ENCODE results near the gene SOD1.

DNA sequence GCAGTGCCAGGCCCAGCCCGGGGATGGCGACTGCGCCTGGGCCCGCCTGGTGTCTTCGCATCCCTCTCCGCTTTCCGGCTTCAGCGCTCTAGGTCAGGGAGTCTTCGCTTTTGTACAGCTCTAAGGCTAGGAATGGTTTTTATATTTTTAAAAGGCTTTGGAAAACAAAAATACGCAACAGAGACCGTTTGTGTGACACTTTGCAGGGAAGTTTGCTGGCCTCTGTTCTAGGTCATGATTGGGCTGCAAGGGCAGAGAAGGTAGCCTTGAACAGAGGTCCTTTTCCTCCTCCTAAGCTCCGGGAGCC is 719 bp downstream of the SOD1 start:
- TF ChIP-seq EZH2 (IDR thresholded peaks at IDR 0.05; ENCODE audit: borderline replicate concordance, low read depth, low read length, severe bottlenecking) (no peak), POLR2AphosphoS5 (IDR thresholded peaks at IDR 0.05; ENCODE audit: insufficient read depth, low read depth, low read length) (no peak), POLR2A (IDR thresholded peaks at IDR 0.05; ENCODE audit: low read depth, low read length) (no peak), MYC (IDR thresholded peaks at IDR 0.05; ENCODE audit: low read depth, low read length) (no peak), JUN (IDR thresholded peaks at IDR 0.05; ENCODE audit: borderline replicate concordance, insufficient read depth, insufficient read length, low read depth) (no peak)
- TF ChIP-seq, protein P1, sequence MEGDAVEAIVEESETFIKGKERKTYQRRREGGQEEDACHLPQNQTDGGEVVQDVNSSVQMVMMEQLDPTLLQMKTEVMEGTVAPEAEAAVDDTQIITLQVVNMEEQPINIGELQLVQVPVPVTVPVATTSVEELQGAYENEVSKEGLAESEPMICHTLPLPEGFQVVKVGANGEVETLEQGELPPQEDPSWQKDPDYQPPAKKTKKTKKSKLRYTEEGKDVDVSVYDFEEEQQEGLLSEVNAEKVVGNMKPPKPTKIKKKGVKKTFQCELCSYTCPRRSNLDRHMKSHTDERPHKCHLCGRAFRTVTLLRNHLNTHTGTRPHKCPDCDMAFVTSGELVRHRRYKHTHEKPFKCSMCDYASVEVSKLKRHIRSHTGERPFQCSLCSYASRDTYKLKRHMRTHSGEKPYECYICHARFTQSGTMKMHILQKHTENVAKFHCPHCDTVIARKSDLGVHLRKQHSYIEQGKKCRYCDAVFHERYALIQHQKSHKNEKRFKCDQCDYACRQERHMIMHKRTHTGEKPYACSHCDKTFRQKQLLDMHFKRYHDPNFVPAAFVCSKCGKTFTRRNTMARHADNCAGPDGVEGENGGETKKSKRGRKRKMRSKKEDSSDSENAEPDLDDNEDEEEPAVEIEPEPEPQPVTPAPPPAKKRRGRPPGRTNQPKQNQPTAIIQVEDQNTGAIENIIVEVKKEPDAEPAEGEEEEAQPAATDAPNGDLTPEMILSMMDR (IDR thresholded peaks at IDR 0.05; ENCODE audit: extremely low read depth in 1 of 2, insufficient read depth in 1 of 2, low read depth in 1 of 2, low read length in 2 of 2), result no peak
- TF ChIP-seq, protein P2, sequence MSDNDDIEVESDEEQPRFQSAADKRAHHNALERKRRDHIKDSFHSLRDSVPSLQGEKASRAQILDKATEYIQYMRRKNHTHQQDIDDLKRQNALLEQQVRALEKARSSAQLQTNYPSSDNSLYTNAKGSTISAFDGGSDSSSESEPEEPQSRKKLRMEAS (IDR thresholded peaks at IDR 0.05; ENCODE audit: insufficient read depth, insufficient read length), result no peak

Data from endothelial cell of umbilical vein (primary cell).